Mesothelial cell of epicardium (in vitro differentiated cells): ENCODE data around the gene MID1. TPM values are rescaled to one million over a fixed set of nuclear protein-coding genes. Genes with fewer than 3 reads are reported as not detected.

Experiments
- DNase-seq, 2 experiments: peaks; one replicate each; pipeline ENCODE4 v3.0.0; 2021; ENCODE audit warnings: low spot score in 2 of 2; ENCODE audit not compliant: unreplicated experiment in 2 of 2
- H3K27ac Mint-ChIP-seq: 2 replicates; pipeline ENCODE4 v1.8.0; 2021; ENCODE audit warnings: mixed read lengths
- H3K27me3 Mint-ChIP-seq: 2 replicates; pipeline ENCODE4 v1.8.0; 2021; ENCODE audit warnings: low read depth, mixed read lengths
- H3K36me3 Mint-ChIP-seq: 2 replicates; pipeline ENCODE4 v1.8.0; 2021; ENCODE audit warnings: mixed read lengths
- H3K4me1 Mint-ChIP-seq: 2 replicates; pipeline ENCODE4 v1.8.0; 2021; ENCODE audit warnings: mixed read lengths
- H3K4me3 Mint-ChIP-seq: 2 replicates; pipeline ENCODE4 v1.8.0; 2021; ENCODE audit warnings: mild to moderate bottlenecking, moderate library complexity, mixed read lengths
- H3K9me3 Mint-ChIP-seq: 2 replicates; pipeline ENCODE4 v1.8.0; 2021; ENCODE audit warnings: mixed read lengths
- total RNA-seq: library from RNA; stranded (reverse); gene quantifications from 3 replicates; pipeline ENCODE4 v1.2.1, GENCODE V29; 2021
- TF ChIP-seq, protein P1 (sequence below): fragments of 200-600 bp; sonication (generic); IDR thresholded peaks from one replicate; pipeline ENCODE4 v1.5.0; 2021; ENCODE audit warnings: antibody characterized with exemption; ENCODE audit not compliant: unreplicated experiment

The MID1 gene
- total RNA-seq, 1 donor from 2014 or later, result 48.3 TPM

DNA sequence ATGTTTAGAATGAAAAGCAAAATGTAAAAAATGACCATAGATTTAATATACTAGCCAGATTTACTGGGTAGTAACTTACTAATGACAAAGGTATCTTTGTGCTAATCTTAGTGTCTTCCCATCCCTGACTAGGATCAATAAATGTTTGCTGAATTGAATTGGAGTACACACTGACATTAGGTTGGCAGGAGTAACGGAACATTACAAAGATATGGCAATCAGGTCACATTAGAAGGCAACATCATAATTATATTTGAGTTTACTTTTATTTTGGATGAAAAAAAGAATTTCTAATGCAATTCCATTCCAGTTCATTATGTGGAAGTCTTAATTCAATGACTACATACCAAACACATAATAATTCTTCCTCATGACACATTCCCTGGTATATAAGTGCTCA, 77.8 kb downstream of the MID1 start:
- TF ChIP-seq, protein P1, sequence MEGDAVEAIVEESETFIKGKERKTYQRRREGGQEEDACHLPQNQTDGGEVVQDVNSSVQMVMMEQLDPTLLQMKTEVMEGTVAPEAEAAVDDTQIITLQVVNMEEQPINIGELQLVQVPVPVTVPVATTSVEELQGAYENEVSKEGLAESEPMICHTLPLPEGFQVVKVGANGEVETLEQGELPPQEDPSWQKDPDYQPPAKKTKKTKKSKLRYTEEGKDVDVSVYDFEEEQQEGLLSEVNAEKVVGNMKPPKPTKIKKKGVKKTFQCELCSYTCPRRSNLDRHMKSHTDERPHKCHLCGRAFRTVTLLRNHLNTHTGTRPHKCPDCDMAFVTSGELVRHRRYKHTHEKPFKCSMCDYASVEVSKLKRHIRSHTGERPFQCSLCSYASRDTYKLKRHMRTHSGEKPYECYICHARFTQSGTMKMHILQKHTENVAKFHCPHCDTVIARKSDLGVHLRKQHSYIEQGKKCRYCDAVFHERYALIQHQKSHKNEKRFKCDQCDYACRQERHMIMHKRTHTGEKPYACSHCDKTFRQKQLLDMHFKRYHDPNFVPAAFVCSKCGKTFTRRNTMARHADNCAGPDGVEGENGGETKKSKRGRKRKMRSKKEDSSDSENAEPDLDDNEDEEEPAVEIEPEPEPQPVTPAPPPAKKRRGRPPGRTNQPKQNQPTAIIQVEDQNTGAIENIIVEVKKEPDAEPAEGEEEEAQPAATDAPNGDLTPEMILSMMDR, result no peak
- Mint-ChIP-seq H3K9me3 (peaks cover 11% of the 10 kb centered on the region), H3K27me3 (no peaks in the 10 kb centered on the region), H3K36me3 (no peaks in the 10 kb centered on the region), H3K27ac (no peak overlapping the region), H3K4me1 (peaks cover 15% of the 10 kb centered on the region), H3K4me3 (no peak overlapping the region)
- DNase-seq, result no peak

DNA sequence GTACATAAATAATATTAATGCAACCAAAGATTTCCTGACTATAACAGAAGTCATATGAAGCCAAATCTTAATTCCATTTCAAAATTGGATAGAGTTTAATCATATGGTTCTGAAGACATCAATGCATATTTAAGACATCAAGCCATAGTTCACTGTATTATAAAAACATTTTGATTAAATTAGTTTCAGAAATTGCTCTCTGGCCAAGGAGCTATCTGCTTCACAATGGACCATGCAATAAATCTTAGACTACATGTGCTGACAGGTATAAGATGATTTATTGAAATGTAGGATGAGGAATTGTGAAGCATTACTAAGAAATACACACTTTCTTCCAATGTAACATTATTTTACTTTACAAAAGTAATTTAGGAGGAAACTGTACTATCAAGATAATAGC, 81.6 kb downstream of the MID1 start:
- Mint-ChIP-seq H3K9me3 (peaks cover 19% of the 10 kb centered on the region), H3K27me3 (no peaks in the 10 kb centered on the region), H3K27ac (no peak overlapping the region), H3K36me3 (no peaks in the 10 kb centered on the region), H3K4me3 (no peak overlapping the region), H3K4me1 (no peaks in the 10 kb centered on the region)
- TF ChIP-seq, protein P1, result no peak
- no peak for DNase-seq

DNA sequence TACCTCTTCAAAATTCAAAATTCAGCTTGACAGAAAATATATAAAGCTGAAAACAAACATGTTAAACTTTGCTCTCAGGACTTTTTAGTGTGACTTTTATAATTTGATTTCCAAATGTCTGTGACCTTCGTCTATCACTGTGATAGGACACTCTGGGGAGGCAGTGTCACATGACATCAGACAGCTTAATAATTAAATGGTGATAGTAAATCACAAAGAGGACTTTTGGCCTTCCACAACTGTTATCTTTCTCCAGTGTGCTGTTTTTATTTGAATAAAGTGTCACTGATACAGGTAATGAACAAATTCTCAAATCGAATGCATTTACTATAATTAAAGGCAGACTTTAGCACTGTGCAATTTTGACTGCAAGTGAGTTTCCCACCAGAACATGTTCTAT, 83.1 kb downstream of the MID1 start:
- H3K36me3 Mint-ChIP-seq, result no peaks in the 10 kb centered on the region
- no peak overlapping the region for H3K27ac Mint-ChIP-seq
- H3K9me3 Mint-ChIP-seq, result peaks cover 21% of the 10 kb centered on the region
- H3K4me3 Mint-ChIP-seq, result no peak overlapping the region
- no peaks in the 10 kb centered on the region for H3K27me3 Mint-ChIP-seq
- H3K4me1 Mint-ChIP-seq, result no peaks in the 10 kb centered on the region
- no peak for DNase-seq
- TF ChIP-seq, protein P1, result no peak

DNA sequence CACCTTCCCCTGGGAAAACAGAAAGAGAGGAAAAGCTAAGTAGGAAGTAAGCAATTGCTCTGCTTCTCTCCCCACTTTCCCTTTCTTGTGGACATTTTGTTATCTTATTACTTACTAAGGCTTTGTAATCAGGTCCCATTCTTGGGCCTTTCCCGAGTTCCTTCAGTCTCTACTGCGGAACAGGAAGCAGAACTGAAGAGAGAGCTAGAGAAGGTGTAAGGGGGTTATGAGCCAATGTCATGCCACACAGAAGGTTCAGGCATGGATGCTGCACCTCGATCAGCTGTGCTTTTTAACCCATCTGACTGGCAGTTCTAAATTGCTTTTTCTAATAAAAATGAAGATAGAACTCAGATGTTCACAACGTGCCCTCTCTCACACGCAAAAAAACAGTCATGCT, 83.6 kb downstream of the MID1 start:
- no peaks in the 10 kb centered on the region for H3K36me3 Mint-ChIP-seq
- H3K4me3 Mint-ChIP-seq, result no peak overlapping the region

DNA sequence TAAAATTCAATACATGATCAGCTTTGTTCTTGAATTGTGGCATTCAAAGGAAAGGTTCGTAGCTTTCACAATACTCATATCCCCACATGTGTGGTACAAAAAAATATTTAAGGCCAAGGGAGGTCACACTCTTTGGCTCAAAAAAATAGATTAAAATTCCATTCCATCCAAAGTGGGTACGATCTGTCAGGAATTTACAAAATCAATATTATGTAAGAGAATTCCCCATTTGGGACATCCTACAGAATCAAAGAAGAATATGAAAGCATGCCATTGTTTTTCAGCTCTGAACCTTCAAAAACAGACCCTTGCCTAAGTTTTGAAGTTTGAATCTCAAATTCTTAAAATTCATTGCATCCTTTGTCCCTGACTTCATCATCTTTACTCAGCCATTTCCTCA, 85.8 kb downstream of the MID1 start:
- Mint-ChIP-seq H3K36me3 (no peaks in the 10 kb centered on the region), H3K9me3 (peaks cover 25% of the 10 kb centered on the region), H3K27ac (no peak overlapping the region), H3K4me3 (no peak overlapping the region), H3K27me3 (no peaks in the 10 kb centered on the region), H3K4me1 (no peaks in the 10 kb centered on the region)
- TF ChIP-seq, protein P1, result no peak
- DNase-seq, result no peak

More for the DNA sequence above, 83.6 kb downstream of the MID1 start:
- Mint-ChIP-seq H3K9me3 (peaks cover 21% of the 10 kb centered on the region), H3K4me1 (no peaks in the 10 kb centered on the region), H3K27me3 (no peaks in the 10 kb centered on the region), H3K27ac (no peak overlapping the region)
- DNase-seq, result no peak
- TF ChIP-seq, protein P1, result no peak

DNA sequence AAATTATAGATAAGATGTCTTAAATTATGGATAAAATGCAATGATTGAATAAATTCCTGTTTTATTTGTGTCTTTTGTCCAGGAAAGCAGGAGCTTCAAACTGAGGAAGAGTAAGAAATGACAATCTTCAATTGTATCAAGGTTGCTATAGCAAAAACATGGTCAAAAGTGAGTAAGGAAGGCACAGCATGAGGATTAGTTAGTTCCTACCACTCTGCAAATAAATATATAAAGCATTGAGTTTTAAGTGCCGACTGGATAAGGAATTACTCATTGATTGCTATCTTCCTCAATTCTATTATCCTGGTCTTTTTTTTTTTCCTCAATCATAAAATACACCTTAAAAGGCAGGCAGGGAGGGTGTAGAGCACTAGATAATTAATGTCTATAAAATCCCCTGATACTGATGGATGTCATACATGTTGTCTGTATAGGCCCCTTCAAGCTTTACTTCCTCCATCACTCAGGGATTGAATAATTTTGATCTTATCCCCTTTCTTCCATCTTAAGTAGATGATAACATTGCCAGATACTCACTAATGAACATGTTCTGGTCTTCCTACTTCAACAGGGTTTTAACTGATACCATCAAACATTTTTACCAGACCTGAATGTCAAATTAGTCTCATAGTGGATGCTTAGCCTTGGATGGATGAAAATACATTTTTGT, 86.6 kb downstream of the MID1 start:
- DNase-seq, result no peak
- H3K27ac Mint-ChIP-seq, result no peak overlapping the region
- H3K4me3 Mint-ChIP-seq, result no peak overlapping the region
- H3K36me3 Mint-ChIP-seq, result no peaks in the 10 kb centered on the region
- TF ChIP-seq, protein P1, result no peak
- no peaks in the 10 kb centered on the region for H3K4me1 Mint-ChIP-seq
- no peaks in the 10 kb centered on the region for H3K27me3 Mint-ChIP-seq
- H3K9me3 Mint-ChIP-seq, result peaks cover 25% of the 10 kb centered on the region
